ENCODE results near the gene OR2F2.

OR2F2 gene

GRCh38 chr7:143936087-143937009 is 1.3 kb downstream of the OR2F2 start:
- WGBS = 74% methylated on average over 2 of the region's 4 CpGs
- Histone ChIP-seq H3K4me2 (ENCODE audit: low read length, poor library complexity, severe bottlenecking) (no peak overlapping the region), H3K36me3 (ENCODE audit: control insufficient read depth in 1 of 2, insufficient read depth in 2 of 2, low read depth in 1 of 2, low read length in 2 of 2) (no peaks in the 10 kb centered on the region), H2AK5ac (ENCODE audit: low read length, severe bottlenecking) (no peak overlapping the region), H2BK5ac (ENCODE audit: low read depth, low read length, poor library complexity, severe bottlenecking) (no peak overlapping the region), H4K91ac (ENCODE audit: low read length) (no peak overlapping the region), H3K9me3 (ENCODE audit: control insufficient read depth, low read length) (no peaks in the 10 kb centered on the region), H3K27ac (ENCODE audit: low read length, poor library complexity, severe bottlenecking) (no peak overlapping the region), H3K79me1 (replicated peaks; ENCODE audit: low read length, poor library complexity, severe bottlenecking) (no peaks in the 10 kb centered on the region), H3K4me3 (ENCODE audit: insufficient read depth in 1 of 2, low read depth in 1 of 2, low read length in 2 of 2) (no peak overlapping the region), H3K9ac (ENCODE audit: low read length) (no peak overlapping the region), H3K4ac (ENCODE audit: low read depth in 1 of 2, low read length in 2 of 2) (no peak overlapping the region), H3K23ac (ENCODE audit: low read length in 2 of 2) (no peak overlapping the region), H2BK12ac (ENCODE audit: low read length in 2 of 2) (no peak overlapping the region), H3K18ac (ENCODE audit: low read depth in 1 of 2, low read length in 2 of 2) (no peak overlapping the region), H3K27me3 (ENCODE audit: control insufficient read depth in 1 of 2, insufficient read depth in 1 of 2, low read length in 2 of 2) (no peaks in the 10 kb centered on the region), H2BK120ac (ENCODE audit: low read depth, low read length) (no peak overlapping the region), H3K14ac (ENCODE audit: low read length in 2 of 2) (no peak overlapping the region), H2BK15ac (ENCODE audit: low read depth, poor library complexity, severe bottlenecking) (no peak overlapping the region), H4K8ac (ENCODE audit: low read length) (no peak overlapping the region), H2AFZ (ENCODE audit: low read depth, low read length) (no peak overlapping the region), H3K4me1 (ENCODE audit: control insufficient read depth, insufficient read depth, low read depth, low read length) (peaks cover 3% of the 10 kb centered on the region)
- DNase-seq = peak; percentile 65

- WGBS = 81% methylated on average over 2 of the region's 5 CpGs
- Histone ChIP-seq H3K18ac (ENCODE audit: low read depth in 1 of 2, low read length in 2 of 2) (no peak overlapping the region), H2AK5ac (ENCODE audit: low read length, severe bottlenecking) (no peak overlapping the region), H3K4ac (ENCODE audit: low read depth in 1 of 2, low read length in 2 of 2) (no peak overlapping the region), H4K91ac (ENCODE audit: low read length) (no peak overlapping the region), H3K4me1 (ENCODE audit: control insufficient read depth, insufficient read depth, low read depth, low read length) (peaks cover 3% of the 10 kb centered on the region), H3K27me3 (ENCODE audit: control insufficient read depth in 1 of 2, insufficient read depth in 1 of 2, low read length in 2 of 2) (no peaks in the 10 kb centered on the region), H3K36me3 (ENCODE audit: control insufficient read depth in 1 of 2, insufficient read depth in 2 of 2, low read depth in 1 of 2, low read length in 2 of 2) (no peaks in the 10 kb centered on the region), H3K27ac (ENCODE audit: low read length, poor library complexity, severe bottlenecking) (no peak overlapping the region), H3K14ac (ENCODE audit: low read length in 2 of 2) (no peak overlapping the region), H2AFZ (ENCODE audit: low read depth, low read length) (no peak overlapping the region), H3K79me1 (replicated peaks; ENCODE audit: low read length, poor library complexity, severe bottlenecking) (no peaks in the 10 kb centered on the region), H3K4me3 (ENCODE audit: insufficient read depth in 1 of 2, low read depth in 1 of 2, low read length in 2 of 2) (no peak overlapping the region), H3K23ac (ENCODE audit: low read length in 2 of 2) (no peak overlapping the region), H3K4me2 (ENCODE audit: low read length, poor library complexity, severe bottlenecking) (no peak overlapping the region), H3K9ac (ENCODE audit: low read length) (no peak overlapping the region), H2BK15ac (ENCODE audit: low read depth, poor library complexity, severe bottlenecking) (no peak overlapping the region), H2BK120ac (ENCODE audit: low read depth, low read length) (no peak overlapping the region), H2BK5ac (ENCODE audit: low read depth, low read length, poor library complexity, severe bottlenecking) (no peak overlapping the region), H3K9me3 (ENCODE audit: control insufficient read depth, low read length) (no peaks in the 10 kb centered on the region), H2BK12ac (ENCODE audit: low read length in 2 of 2) (no peak overlapping the region), H4K8ac (ENCODE audit: low read length) (no peak overlapping the region)
- no peak for DNase-seq
Measured at GRCh38 chr7:143938379-143939243, 3.6 kb downstream of the OR2F2 start.

GRCh38 chr7:143945423-143945822 is 10.4 kb downstream of the OR2F2 start:
- H3K79me1 ChIP-seq (replicated peaks; ENCODE audit: low read length, poor library complexity, severe bottlenecking) = no peaks in the 10 kb centered on the region
- H3K4me1 ChIP-seq (ENCODE audit: control insufficient read depth, insufficient read depth, low read depth, low read length) = no peaks in the 10 kb centered on the region
- DNase-seq = no peak
- H3K4me3 ChIP-seq (ENCODE audit: insufficient read depth in 1 of 2, low read depth in 1 of 2, low read length in 2 of 2) = no peak overlapping the region
- H2BK12ac ChIP-seq (ENCODE audit: low read length in 2 of 2) = no peak overlapping the region
- peaks cover 9% of the 10 kb centered on the region for H3K9me3 ChIP-seq (ENCODE audit: control insufficient read depth, low read length)
- H3K23ac ChIP-seq (ENCODE audit: low read length in 2 of 2) = no peak overlapping the region
- H3K4ac ChIP-seq (ENCODE audit: low read depth in 1 of 2, low read length in 2 of 2) = no peak overlapping the region
- H3K36me3 ChIP-seq (ENCODE audit: control insufficient read depth in 1 of 2, insufficient read depth in 2 of 2, low read depth in 1 of 2, low read length in 2 of 2) = no peaks in the 10 kb centered on the region
- no peak overlapping the region for H3K9ac ChIP-seq (ENCODE audit: low read length)
- H3K14ac ChIP-seq (ENCODE audit: low read length in 2 of 2) = no peak overlapping the region
- no peak overlapping the region for H4K8ac ChIP-seq (ENCODE audit: low read length)
- WGBS = 97% methylated on average over 3 of the region's 4 CpGs
- H3K27ac ChIP-seq (ENCODE audit: low read length, poor library complexity, severe bottlenecking) = no peak overlapping the region
- no peak overlapping the region for H3K4me2 ChIP-seq (ENCODE audit: low read length, poor library complexity, severe bottlenecking)
- H2AFZ ChIP-seq (ENCODE audit: low read depth, low read length) = no peak overlapping the region
- H4K91ac ChIP-seq (ENCODE audit: low read length) = no peak overlapping the region
- H2BK5ac ChIP-seq (ENCODE audit: low read depth, low read length, poor library complexity, severe bottlenecking) = no peak overlapping the region
- no peaks in the 10 kb centered on the region for H3K27me3 ChIP-seq (ENCODE audit: control insufficient read depth in 1 of 2, insufficient read depth in 1 of 2, low read length in 2 of 2)
- no peak overlapping the region for H2BK120ac ChIP-seq (ENCODE audit: low read depth, low read length)
- no peak overlapping the region for H2AK5ac ChIP-seq (ENCODE audit: low read length, severe bottlenecking)
- H3K18ac ChIP-seq (ENCODE audit: low read depth in 1 of 2, low read length in 2 of 2) = no peak overlapping the region
- H2BK15ac ChIP-seq (ENCODE audit: low read depth, poor library complexity, severe bottlenecking) = no peak overlapping the region

- no peak overlapping the region for H2AFZ ChIP-seq (ENCODE audit: low read depth, low read length)
- H2AK5ac ChIP-seq (ENCODE audit: low read length, severe bottlenecking) = no peak overlapping the region
- no peaks in the 10 kb centered on the region for H3K27me3 ChIP-seq (ENCODE audit: control insufficient read depth in 1 of 2, insufficient read depth in 1 of 2, low read length in 2 of 2)
- no peak overlapping the region for H2BK120ac ChIP-seq (ENCODE audit: low read depth, low read length)
- H3K4me1 ChIP-seq (ENCODE audit: control insufficient read depth, insufficient read depth, low read depth, low read length) = no peaks in the 10 kb centered on the region
- H3K36me3 ChIP-seq (ENCODE audit: control insufficient read depth in 1 of 2, insufficient read depth in 2 of 2, low read depth in 1 of 2, low read length in 2 of 2) = no peaks in the 10 kb centered on the region
- H3K79me1 ChIP-seq (replicated peaks; ENCODE audit: low read length, poor library complexity, severe bottlenecking) = no peaks in the 10 kb centered on the region
- no peak overlapping the region for H4K91ac ChIP-seq (ENCODE audit: low read length)
- no peak overlapping the region for H2BK12ac ChIP-seq (ENCODE audit: low read length in 2 of 2)
- no peak overlapping the region for H3K14ac ChIP-seq (ENCODE audit: low read length in 2 of 2)
- no peak overlapping the region for H3K23ac ChIP-seq (ENCODE audit: low read length in 2 of 2)
- no peak overlapping the region for H2BK15ac ChIP-seq (ENCODE audit: low read depth, poor library complexity, severe bottlenecking)
- no peak overlapping the region for H3K4ac ChIP-seq (ENCODE audit: low read depth in 1 of 2, low read length in 2 of 2)
- H3K9ac ChIP-seq (ENCODE audit: low read length) = no peak overlapping the region
- no peak overlapping the region for H4K8ac ChIP-seq (ENCODE audit: low read length)
- peaks cover 12% of the 10 kb centered on the region for H3K9me3 ChIP-seq (ENCODE audit: control insufficient read depth, low read length)
- H3K18ac ChIP-seq (ENCODE audit: low read depth in 1 of 2, low read length in 2 of 2) = no peak overlapping the region
- H2BK5ac ChIP-seq (ENCODE audit: low read depth, low read length, poor library complexity, severe bottlenecking) = no peak overlapping the region
- no peak overlapping the region for H3K4me3 ChIP-seq (ENCODE audit: insufficient read depth in 1 of 2, low read depth in 1 of 2, low read length in 2 of 2)
- H3K4me2 ChIP-seq (ENCODE audit: low read length, poor library complexity, severe bottlenecking) = no peak overlapping the region
- DNase-seq = no peak
- H3K27ac ChIP-seq (ENCODE audit: low read length, poor library complexity, severe bottlenecking) = no peak overlapping the region
- 100% methylated on average over 1 of the region's 2 CpGs for WGBS
Measured at GRCh38 chr7:143947111-143947510, 12.1 kb downstream of the OR2F2 start.
